Endothelial cell of umbilical vein (primary cell): ENCODE data around the gene FYN. TPM values are rescaled to one million over a fixed set of nuclear protein-coding genes. Genes with fewer than 3 reads are reported as not detected.

Experiments used
- BruUV-seq: library from RNA; stranded (reverse); fragments of 400-500 nt; replicated peaks from 2 replicates; lab custom pipeline; 2021; lab: Mats Ljungman, UMichigan
- CTCF ChIA-PET: fragments of 300-600, 350-600 bp; sonication (Branson Sonifier 250); formaldehyde crosslinking; loops from one replicate; lab custom pipeline; 2021; ENCODE audit warnings: antibody characterized with exemption, inconsistent platforms; lab: Charles Lee
- POLR2A ChIA-PET: fragments of 300-600, 350-600 bp; sonication (Branson Sonifier 250); formaldehyde crosslinking; loops from one replicate; lab custom pipeline; 2021; ENCODE audit warnings: antibody characterized with exemption, inconsistent platforms; lab: Charles Lee
- DNase-seq: peaks from one replicate; pipeline ENCODE4 v3.0.0-alpha.2; 2011; ENCODE audit warnings: low read depth, low spot score
- FAIRE-seq: peaks from 2 replicates; lab custom pipeline; 2011; peaks lifted over from hg19 to GRCh38; lab: Jason Lieb, UNC
- H2AFZ ChIP-seq: 2 replicates; pipeline ENCODE4 v1.6.0; 2012; ENCODE audit warnings: low read depth, low read length, control low read depth, inconsistent platforms
- H3K27ac ChIP-seq: 2 replicates; pipeline ENCODE4 v1.5.1; 2011; ENCODE audit warnings: low read depth, mild to moderate bottlenecking, control low read depth, low read length, moderate library complexity; ENCODE audit not compliant: insufficient read depth
- H3K27me3 ChIP-seq, 2 experiments: 2 replicates each; pipeline versions ENCODE4 v1.6.0 to v1.6.1; 2011; ENCODE audit warnings: low read length in 2 of 2, mixed read lengths in 1 of 2; ENCODE audit not compliant: control insufficient read depth in 2 of 2, insufficient read depth in 2 of 2
- H3K36me3 ChIP-seq, 2 experiments: 2 replicates in 1 of 2; 3 replicates in 1 of 2; pipeline ENCODE4 v1.5.1; 2011; ENCODE audit warnings: low read length in 2 of 2, mild to moderate bottlenecking in 1 of 2, moderate library complexity in 1 of 2; ENCODE audit not compliant: control insufficient read depth in 2 of 2, insufficient read depth in 2 of 2; ENCODE audit errors: extremely low read depth in 1 of 2
- H3K4me1 ChIP-seq: 3 replicates; pipeline ENCODE4 v1.5.1; 2011; ENCODE audit warnings: mild to moderate bottlenecking, low read length; ENCODE audit not compliant: control insufficient read depth, insufficient read depth; ENCODE audit errors: extremely low read depth
- H3K4me2 ChIP-seq: 2 replicates; pipeline ENCODE4 v1.6.1; 2011; ENCODE audit warnings: low read length, control low read depth, mixed read lengths; ENCODE audit not compliant: insufficient read depth
- H3K4me3 ChIP-seq, 3 experiments: fragments of 200-600 bp in 1 of 3; sonication (generic), shearing (Covaris generic) in 1 of 3; replicated peaks in 1 of 3; 2 replicates each; pipeline ENCODE4 v1.5.1; 2011 to 2016; ENCODE audit warnings: control low read depth in 3 of 3, low read length in 3 of 3, mild to moderate bottlenecking in 2 of 3, inconsistent platforms in 1 of 3, low read depth in 1 of 3, moderate library complexity in 1 of 3; ENCODE audit not compliant: insufficient read depth in 1 of 3
- H3K79me2 ChIP-seq: 2 replicates; pipeline ENCODE4 v1.6.0; 2012; ENCODE audit warnings: low read length, inconsistent platforms; ENCODE audit not compliant: control insufficient read depth, insufficient read depth
- H3K9ac ChIP-seq: replicated peaks from 2 replicates; pipeline ENCODE3; 2011; ENCODE audit warnings: low read length, control low read depth; ENCODE audit not compliant: insufficient read depth; ENCODE audit errors: extremely low read depth
- H3K9me1 ChIP-seq: replicated peaks from 3 replicates; pipeline ENCODE4 v1.6.0; 2011; ENCODE audit warnings: mild to moderate bottlenecking, low read length; ENCODE audit not compliant: control insufficient read depth, insufficient read depth; ENCODE audit errors: extremely low read depth
- H3K9me3 ChIP-seq: replicated peaks from 2 replicates; pipeline ENCODE4 v1.5.1; 2012; ENCODE audit warnings: low read length, inconsistent platforms; ENCODE audit not compliant: control insufficient read depth, insufficient read depth
- H4K20me1 ChIP-seq: replicated peaks from 2 replicates; pipeline ENCODE3; 2011; ENCODE audit warnings: mild to moderate bottlenecking, low read length; ENCODE audit not compliant: control insufficient read depth, insufficient read depth; ENCODE audit errors: extremely low read depth
- CTCF ChIP-seq, 2 donors: IDR thresholded peaks; 1 replicate in 1 of 2; 2 replicates in 1 of 2; pipeline ENCODE4 v1.5.1; 2011; ENCODE audit warnings: low read length in 2 of 2, mild to moderate bottlenecking in 2 of 2, moderate library complexity in 2 of 2, control low read depth in 1 of 2, inconsistent platforms in 1 of 2, low read depth in 1 of 2; ENCODE audit not compliant: insufficient read depth in 1 of 2; ENCODE audit errors: extremely low read depth in 1 of 2
- EZH2 ChIP-seq: IDR thresholded peaks from 2 replicates; pipeline ENCODE4 v1.6.1; 2012; ENCODE audit warnings: borderline replicate concordance, low read depth, mild to moderate bottlenecking, moderate library complexity, low read length, inconsistent platforms; ENCODE audit not compliant: severe bottlenecking
- FOS ChIP-seq: IDR thresholded peaks from 2 replicates; pipeline ENCODE4 v1.6.1; 2011; ENCODE audit warnings: mild to moderate bottlenecking, low read length, moderate library complexity, borderline replicate concordance; ENCODE audit not compliant: insufficient read depth
- GATA2 ChIP-seq: IDR thresholded peaks from 2 replicates; pipeline ENCODE4 v1.7.0; 2011; ENCODE audit warnings: low read depth, mild to moderate bottlenecking, moderate library complexity, mixed read lengths, low read length; ENCODE audit not compliant: insufficient read length, insufficient read depth
- JUN ChIP-seq: IDR thresholded peaks from 2 replicates; pipeline ENCODE4 v1.6.1; 2011; ENCODE audit warnings: borderline replicate concordance, low read depth; ENCODE audit not compliant: insufficient read length, insufficient read depth
- MAX ChIP-seq: IDR thresholded peaks from 2 replicates; pipeline ENCODE4 v1.6.1; 2011; ENCODE audit not compliant: insufficient read depth, insufficient read length
- MYC ChIP-seq: IDR thresholded peaks from one replicate; pipeline ENCODE4 v1.6.1; 2011; ENCODE audit warnings: mild to moderate bottlenecking, low read depth, low read length
- POLR2A ChIP-seq: IDR thresholded peaks from 2 replicates; pipeline ENCODE4 v1.6.1; 2012; ENCODE audit warnings: low read depth, mild to moderate bottlenecking, control low read depth, low read length
- POLR2AphosphoS5 ChIP-seq: IDR thresholded peaks from 2 replicates; pipeline ENCODE4 v1.6.1; 2012; ENCODE audit warnings: low read depth, mild to moderate bottlenecking, control low read depth, low read length, moderate library complexity; ENCODE audit not compliant: insufficient read depth
- dilution Hi-C: fragments of 300-500 bp; cut with MboI; formaldehyde crosslinking; loops from one replicate; pipeline ENCODE4 v1.15.0; 2019; ENCODE audit warnings: low sequenced_read_pairs; ENCODE audit not compliant: extremely low pct_ligation_motif_present
- intact Hi-C: fragments of 100-400 bp; cut with micrococcal nuclease; formaldehyde crosslinking; loops from one replicate; pipeline ENCODE4 v1.10.0; 2022
- polyA plus RNA-seq, 4 experiments: library from polyadenylated mRNA; depleted of rRNA in 3 of 4; stranded (reverse) in 3 of 4; unstranded in 1 of 4; fragments of >200 nt; gene quantifications; 2 replicates each; pipeline versions ENCODE4 v1.2.1 to v1.2.3, GENCODE V29; 2011 to 2012; ENCODE audit warnings: missing spikeins in 1 of 4
- total RNA-seq: library from RNA; stranded (reverse); gene quantifications from 2 replicates; pipeline ENCODE4 v1.2.3, GENCODE V29; 2021

Gene FYN
- total and polyA plus RNA-seq, 2 donors (not counting 3 experiments of a cell fraction or from before 2014, with no cell fraction given) = 69.0 to 143 TPM

- BruUV-seq = no TSS peak
- CTCF ChIA-PET = no interaction called here
- H3K4me3 ChIP-seq = no peak overlapping the region
- H3K9me1 ChIP-seq = no peaks in the 10 kb centered on the region
- no peak overlapping the region for H2AFZ ChIP-seq
- dilution Hi-C loops = no loop called here
- no peak for DNase-seq
- no peaks in the 10 kb centered on the region for H3K36me3 ChIP-seq
- peaks cover 6% of the 10 kb centered on the region for H3K4me1 ChIP-seq
- no peaks in the 10 kb centered on the region for H3K27me3 ChIP-seq
- H3K9me3 ChIP-seq = no peaks in the 10 kb centered on the region
- FAIRE-seq = no peak
- no peak overlapping the region for H3K9ac ChIP-seq
- H4K20me1 ChIP-seq = no peaks in the 10 kb centered on the region
- H3K79me2 ChIP-seq = no peaks in the 10 kb centered on the region
- no peak for TF ChIP-seq CTCF (IDR thresholded peaks at IDR 0.05; ENCODE audit: extremely low read depth in 1 of 2, insufficient read depth in 1 of 2, low read depth in 1 of 2, low read length in 2 of 2)
- no peak for TF ChIP-seq MYC
- no peak for TF ChIP-seq GATA2
- TF ChIP-seq POLR2A = no peak
- no peak for TF ChIP-seq POLR2AphosphoS5
- no peak for TF ChIP-seq EZH2
- TF ChIP-seq FOS = no peak
- TF ChIP-seq MAX = no peak
- no peak for TF ChIP-seq JUN
- H3K27ac ChIP-seq = no peak overlapping the region
- H3K4me2 ChIP-seq = no peak overlapping the region
- intact Hi-C loops = no loop called here
- POLR2A ChIA-PET = no interaction called here
These were observed 104.9 kb downstream of the FYN start for GRCh38 chr6:111768431-111768770.
